Measurements from ENCODE around the gene MPPED1.

GRCh38 chr22:43363315-43364168 is 48.3 kb upstream of the MPPED1 start:
- TF ChIP-seq, protein P1, sequence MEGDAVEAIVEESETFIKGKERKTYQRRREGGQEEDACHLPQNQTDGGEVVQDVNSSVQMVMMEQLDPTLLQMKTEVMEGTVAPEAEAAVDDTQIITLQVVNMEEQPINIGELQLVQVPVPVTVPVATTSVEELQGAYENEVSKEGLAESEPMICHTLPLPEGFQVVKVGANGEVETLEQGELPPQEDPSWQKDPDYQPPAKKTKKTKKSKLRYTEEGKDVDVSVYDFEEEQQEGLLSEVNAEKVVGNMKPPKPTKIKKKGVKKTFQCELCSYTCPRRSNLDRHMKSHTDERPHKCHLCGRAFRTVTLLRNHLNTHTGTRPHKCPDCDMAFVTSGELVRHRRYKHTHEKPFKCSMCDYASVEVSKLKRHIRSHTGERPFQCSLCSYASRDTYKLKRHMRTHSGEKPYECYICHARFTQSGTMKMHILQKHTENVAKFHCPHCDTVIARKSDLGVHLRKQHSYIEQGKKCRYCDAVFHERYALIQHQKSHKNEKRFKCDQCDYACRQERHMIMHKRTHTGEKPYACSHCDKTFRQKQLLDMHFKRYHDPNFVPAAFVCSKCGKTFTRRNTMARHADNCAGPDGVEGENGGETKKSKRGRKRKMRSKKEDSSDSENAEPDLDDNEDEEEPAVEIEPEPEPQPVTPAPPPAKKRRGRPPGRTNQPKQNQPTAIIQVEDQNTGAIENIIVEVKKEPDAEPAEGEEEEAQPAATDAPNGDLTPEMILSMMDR (IDR thresholded peaks at IDR 0.05; ENCODE audit: insufficient read depth, low read length, poor library complexity, severe bottlenecking) = no peak
- TF ChIP-seq EZH2phosphoT487 (conservative IDR thresholded peaks at IDR 0.05; ENCODE audit: low read length) = no peak

Measured in SU-DHL-6 (cell line).